Parathyroid adenoma (tissue), 2 donors: ENCODE data around the gene BRCC3.

Experiments used
- H2AFZ ChIP-seq: fragments of 300-600 bp; sonication (generic); one replicate; pipeline ENCODE4 v1.7.0; 2017; ENCODE audit warnings: antibody characterized with exemption, mild to moderate bottlenecking
- H3K27ac ChIP-seq: fragments of 300-600 bp; sonication (generic); one replicate; pipeline ENCODE4 v1.7.0; 2017
- H3K27me3 ChIP-seq: fragments of 300-600 bp; sonication (generic); one replicate; pipeline ENCODE4 v1.7.0; 2017; ENCODE audit warnings: low read length; ENCODE audit not compliant: control insufficient read depth, insufficient read depth
- H3K36me3 ChIP-seq: fragments of 300-600 bp; sonication (generic); one replicate; pipeline ENCODE4 v1.7.0; 2017; ENCODE audit warnings: low read length; ENCODE audit not compliant: control insufficient read depth, insufficient read depth
- H3K4me1 ChIP-seq: fragments of 300-600 bp; sonication (generic); one replicate; pipeline ENCODE4 v1.7.0; 2017; ENCODE audit warnings: control low read depth
- H3K4me2 ChIP-seq: fragments of 300-600 bp; sonication (generic); one replicate; pipeline ENCODE4 v1.7.0; 2017; ENCODE audit warnings: low read length
- H3K4me3 ChIP-seq: fragments of 300-600 bp; sonication (generic); one replicate; pipeline ENCODE4 v1.7.0; 2017; ENCODE audit warnings: low read depth, low read length
- H3K79me2 ChIP-seq: fragments of 300-600 bp; sonication (generic); one replicate; pipeline ENCODE4 v1.7.0; 2017; ENCODE audit warnings: control low read depth
- H3K9ac ChIP-seq: fragments of 300-600 bp; sonication (generic); one replicate; pipeline ENCODE4 v1.7.0; 2017; ENCODE audit warnings: mild to moderate bottlenecking
- H3K9me3 ChIP-seq: fragments of 300-600 bp; sonication (generic); one replicate; pipeline ENCODE4 v1.7.0; 2017; ENCODE audit warnings: low read length; ENCODE audit not compliant: control insufficient read depth
- TF ChIP-seq, protein P1 (sequence below): fragments of 300-600 bp; sonication (generic); IDR thresholded peaks from one replicate; pipeline ENCODE4 v1.7.0; 2017; ENCODE audit warnings: antibody characterized with exemption, mild to moderate bottlenecking
- donor health status: primary hyperparathyroidism.

Gene BRCC3

DNA sequence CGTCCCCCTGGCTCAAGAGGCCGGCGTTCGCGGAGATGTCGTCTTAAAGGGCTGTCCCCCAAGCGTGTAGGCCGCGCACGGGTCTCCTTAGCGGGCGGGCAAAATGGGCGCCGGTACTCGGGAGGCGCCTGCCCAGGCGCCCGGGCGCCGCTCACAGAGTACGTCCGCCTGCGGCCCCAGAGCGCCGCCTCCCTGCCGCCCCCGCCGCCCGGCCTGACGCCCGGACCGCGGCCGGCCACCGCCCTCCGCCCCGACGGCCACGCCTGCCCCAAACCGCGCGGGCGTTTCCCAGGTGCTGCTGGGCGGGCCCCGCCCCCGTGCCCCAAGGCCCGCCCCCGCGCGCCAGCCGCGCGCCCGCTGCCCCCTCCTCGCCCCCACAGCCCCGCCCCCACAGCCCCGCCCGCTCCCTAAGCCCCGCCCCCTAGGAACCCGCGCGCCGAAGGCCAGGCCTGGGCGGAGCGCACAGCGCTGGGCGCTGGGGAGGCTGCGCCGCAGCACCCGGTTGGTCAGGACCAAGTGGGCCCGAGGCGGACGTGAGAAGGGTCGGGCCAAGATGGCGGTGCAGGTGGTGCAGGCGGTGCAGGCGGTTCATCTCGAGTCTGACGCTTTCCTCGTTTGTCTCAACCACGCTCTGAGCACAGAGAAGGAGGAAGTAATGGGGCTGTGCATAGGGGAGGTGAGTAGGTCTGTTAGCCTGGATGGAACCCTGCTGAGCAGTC, at the start of gene BRCC3, which contains the start of the genes CMC4 and MTCP1:
Gene BRCC3 (plus strand): TSS at position 534 of the 719 bp plus-strand sequence. CDS start 20 bp downstream, at position 554.
Gene CMC4 (minus strand): TSS at position 162 of the 719 bp plus-strand sequence. CDS start 7,113 bp downstream, outside the sequence.
Gene MTCP1 (minus strand): TSS at position 162 of the 719 bp plus-strand sequence. CDS start 5,126 bp downstream, outside the sequence.
- H3K9ac ChIP-seq: peak within 1 kb of the TSS; percentile 92
- no peaks in the 10 kb centered on the region for H3K27me3 ChIP-seq
- TF ChIP-seq, protein P1, sequence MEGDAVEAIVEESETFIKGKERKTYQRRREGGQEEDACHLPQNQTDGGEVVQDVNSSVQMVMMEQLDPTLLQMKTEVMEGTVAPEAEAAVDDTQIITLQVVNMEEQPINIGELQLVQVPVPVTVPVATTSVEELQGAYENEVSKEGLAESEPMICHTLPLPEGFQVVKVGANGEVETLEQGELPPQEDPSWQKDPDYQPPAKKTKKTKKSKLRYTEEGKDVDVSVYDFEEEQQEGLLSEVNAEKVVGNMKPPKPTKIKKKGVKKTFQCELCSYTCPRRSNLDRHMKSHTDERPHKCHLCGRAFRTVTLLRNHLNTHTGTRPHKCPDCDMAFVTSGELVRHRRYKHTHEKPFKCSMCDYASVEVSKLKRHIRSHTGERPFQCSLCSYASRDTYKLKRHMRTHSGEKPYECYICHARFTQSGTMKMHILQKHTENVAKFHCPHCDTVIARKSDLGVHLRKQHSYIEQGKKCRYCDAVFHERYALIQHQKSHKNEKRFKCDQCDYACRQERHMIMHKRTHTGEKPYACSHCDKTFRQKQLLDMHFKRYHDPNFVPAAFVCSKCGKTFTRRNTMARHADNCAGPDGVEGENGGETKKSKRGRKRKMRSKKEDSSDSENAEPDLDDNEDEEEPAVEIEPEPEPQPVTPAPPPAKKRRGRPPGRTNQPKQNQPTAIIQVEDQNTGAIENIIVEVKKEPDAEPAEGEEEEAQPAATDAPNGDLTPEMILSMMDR: no peak
- H3K36me3 ChIP-seq: no peaks in the 10 kb centered on the region
- peaks cover 2% of the 10 kb centered on the region for H3K79me2 ChIP-seq
- peak within 1 kb of the TSS; percentile 75 for H3K4me2 ChIP-seq
- H3K27ac ChIP-seq: peak within 1 kb of the TSS; percentile 84
- peak within 1 kb of the TSS; percentile 71 for H3K4me3 ChIP-seq
- peaks cover 4% of the 10 kb centered on the region for H3K4me1 ChIP-seq
- peak within 1 kb of the TSS; percentile 86 for H2AFZ ChIP-seq
- H3K9me3 ChIP-seq: no peaks in the 10 kb centered on the region

DNA sequence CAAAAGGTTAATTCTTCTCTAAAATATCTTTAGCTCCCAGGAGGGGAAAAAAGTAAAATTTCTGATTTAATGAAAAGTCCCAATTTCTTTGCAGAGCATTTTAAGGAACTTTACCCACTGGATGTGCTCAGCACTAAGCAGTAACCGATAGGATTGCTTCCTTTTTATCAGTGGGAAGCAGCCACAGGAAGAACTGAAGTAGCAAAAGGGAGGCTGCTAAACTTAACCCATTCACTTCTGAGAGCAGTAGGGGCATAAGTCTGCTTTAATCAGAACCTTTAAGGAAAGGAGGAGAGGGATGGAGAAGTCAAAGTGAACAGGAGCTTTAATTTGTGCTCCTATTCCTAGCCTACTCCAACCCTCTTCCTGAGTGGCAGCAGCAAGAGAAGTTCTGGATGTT, 48.7 kb upstream of the BRCC3 start, which contains the start of gene F8:
Gene F8 (minus strand): TSS at position 139 of the 400 bp plus-strand sequence. CDS start 171 bp downstream, outside the sequence.
- H3K4me3 ChIP-seq: no peak within 1 kb of the TSS
- H3K9ac ChIP-seq: no peak within 1 kb of the TSS
- H3K36me3 ChIP-seq: no peaks in the 10 kb centered on the region
- peak within 1 kb of the TSS; percentile 50 for H2AFZ ChIP-seq
- H3K27ac ChIP-seq: peak within 1 kb of the TSS; percentile 24
- H3K79me2 ChIP-seq: no peaks in the 10 kb centered on the region
- H3K4me1 ChIP-seq: peaks cover 5% of the 10 kb centered on the region
- no peaks in the 10 kb centered on the region for H3K27me3 ChIP-seq
- no peaks in the 10 kb centered on the region for H3K9me3 ChIP-seq
- TF ChIP-seq, protein P1: no peak
- H3K4me2 ChIP-seq: no peak within 1 kb of the TSS

DNA sequence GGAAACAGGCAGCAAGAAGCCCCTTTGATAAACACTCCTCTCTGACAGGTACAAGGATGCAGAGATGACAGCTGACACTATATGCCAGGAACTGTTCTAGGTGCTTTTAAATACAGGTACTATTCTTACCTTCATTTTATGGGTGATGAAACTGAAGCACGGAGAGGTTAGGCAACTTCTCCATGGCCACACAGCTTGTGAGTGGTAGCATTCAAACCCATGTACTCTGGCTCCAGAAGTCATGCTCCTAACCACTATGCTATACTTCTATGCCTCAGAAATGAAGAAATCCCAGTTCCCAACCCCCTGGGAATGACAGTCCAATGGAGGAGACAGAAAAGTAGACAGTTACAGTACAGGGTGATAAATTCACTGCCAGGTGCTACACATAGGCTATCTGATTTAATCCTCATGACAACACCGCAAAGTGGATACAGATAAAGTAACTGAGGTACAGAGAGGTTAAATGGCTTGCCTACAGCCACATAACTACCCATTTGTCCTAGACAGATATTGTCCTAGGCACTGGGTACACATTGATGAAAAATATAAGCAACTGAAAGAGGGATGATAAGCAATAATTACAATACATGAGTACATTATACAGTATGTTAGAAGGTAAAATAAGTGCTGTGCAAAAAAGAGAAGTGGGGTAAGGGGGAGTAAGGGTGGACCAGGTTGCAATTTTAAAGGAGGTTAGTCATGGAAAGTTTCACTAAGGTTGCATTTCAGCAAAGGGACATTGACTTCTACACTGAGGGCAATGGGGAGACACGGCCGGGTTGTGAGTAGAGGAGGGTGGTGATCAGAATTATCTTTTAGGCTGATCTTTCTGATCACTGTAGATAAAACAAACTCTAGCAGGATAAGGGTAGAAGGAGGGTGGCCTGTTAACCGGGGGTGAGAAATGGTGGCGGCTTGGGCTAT, 47.1 kb upstream of the BRCC3 start:
- Histone ChIP-seq H3K27ac (peak overlapping the region; percentile 8), H3K4me2 (no peak overlapping the region), H3K9ac (no peak overlapping the region), H3K27me3 (no peaks in the 10 kb centered on the region), H3K9me3 (no peaks in the 10 kb centered on the region), H3K4me1 (peaks cover 5% of the 10 kb centered on the region), H3K79me2 (peaks cover 9% of the 10 kb centered on the region), H2AFZ (peak overlapping the region; percentile 33), H3K4me3 (no peak overlapping the region), H3K36me3 (no peaks in the 10 kb centered on the region)
- TF ChIP-seq, protein P1: no peak

DNA sequence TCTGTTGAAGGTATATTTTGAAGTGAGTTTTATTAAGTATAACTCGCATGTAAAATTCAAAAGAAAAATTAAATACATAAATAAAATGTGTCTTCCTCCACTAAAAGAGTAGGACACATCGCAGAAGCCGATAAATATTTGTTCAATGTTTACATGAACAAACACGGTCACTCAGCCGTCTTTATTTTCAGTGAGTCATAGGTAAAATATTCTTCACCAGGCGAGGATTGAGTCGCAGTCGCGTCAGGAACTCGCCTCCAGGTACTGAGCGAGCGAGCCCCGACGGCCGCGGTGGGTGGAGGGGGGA, 44.9 kb upstream of the BRCC3 start:
- TF ChIP-seq, protein P1: no peak

More for the DNA sequence above, 44.9 kb upstream of the BRCC3 start:
- H3K4me1 ChIP-seq: peaks cover 5% of the 10 kb centered on the region
- H2AFZ ChIP-seq: peak overlapping the region; percentile 68
- peak overlapping the region; percentile 71 for H3K4me3 ChIP-seq
- H3K27me3 ChIP-seq: no peaks in the 10 kb centered on the region
- H3K9ac ChIP-seq: peak overlapping the region; percentile 37
- H3K79me2 ChIP-seq: peaks cover 9% of the 10 kb centered on the region
- no peaks in the 10 kb centered on the region for H3K36me3 ChIP-seq
- H3K4me2 ChIP-seq: peak overlapping the region; percentile 47
- H3K9me3 ChIP-seq: no peaks in the 10 kb centered on the region
- peak overlapping the region; percentile 98 for H3K27ac ChIP-seq
